PC-9 (cell line): ENCODE results near the gene PDCD6IP. TPM values are rescaled to one million over a fixed set of nuclear protein-coding genes. Genes with fewer than 3 reads are reported as not detected.

Source experiments
- BruUV-seq: library from RNA; stranded (reverse); fragments of 400-500 nt; replicated peaks from 2 replicates; lab custom pipeline; 2021; lab: Mats Ljungman, UMichigan
- CTCF ChIA-PET: fragments of 300-600 bp; sonication (Branson Sonifier 250); formaldehyde crosslinking; loops from one replicate; lab custom pipeline; 2022; ENCODE audit warnings: antibody characterized with exemption; lab: Charles Lee
- POLR2A ChIA-PET: fragments of 300-600 bp; sonication (Branson Sonifier 250); formaldehyde crosslinking; loops from one replicate; lab custom pipeline; 2022; ENCODE audit warnings: antibody characterized with exemption; ENCODE audit not compliant: unreplicated experiment; lab: Charles Lee
- DNase-seq, 2 experiments: peaks; one replicate each; pipeline versions ENCODE4 v3.0.0 to v3.0.0-alpha.2; 2015 to 2022; ENCODE audit warnings: mixed read lengths in 1 of 2
- H2AFZ ChIP-seq: fragments of 200-600 bp; sonication (generic); 2 replicates; pipeline ENCODE4 v1.8.1; 2017; ENCODE audit warnings: antibody characterized with exemption
- H3F3A ChIP-seq: fragments of 200-600 bp; sonication (generic); 2 replicates; pipeline ENCODE4 v1.8.1; 2017; ENCODE audit warnings: antibody characterized with exemption, mild to moderate bottlenecking, low read depth; ENCODE audit not compliant: insufficient read depth
- H3K27ac ChIP-seq: fragments of 200-600 bp; sonication (generic); 2 replicates; pipeline ENCODE4 v1.6.1; 2016; ENCODE audit warnings: mixed run types
- H3K27me3 ChIP-seq: fragments of 200-600 bp; sonication (generic); 2 replicates; pipeline ENCODE4 v1.6.1; 2016; ENCODE audit warnings: low read depth, mixed run types; ENCODE audit not compliant: insufficient read depth
- H3K36me3 ChIP-seq: fragments of 200-600 bp; sonication (generic); 2 replicates; pipeline ENCODE4 v1.6.1; 2016; ENCODE audit warnings: low read depth, mixed run types
- H3K4me1 ChIP-seq: fragments of 200-600 bp; sonication (generic); replicated peaks from 2 replicates; pipeline ENCODE4 v1.6.1; 2016; ENCODE audit warnings: mixed run types; ENCODE audit not compliant: insufficient read depth
- H3K4me2 ChIP-seq: fragments of 200-600 bp; sonication (generic); 2 replicates; pipeline ENCODE4 v1.6.1; 2017; ENCODE audit warnings: mixed run types
- H3K4me3 ChIP-seq: fragments of 200-600 bp; sonication (generic); 2 replicates; pipeline ENCODE4 v1.6.1; 2016; ENCODE audit warnings: mixed run types
- H3K79me2 ChIP-seq: fragments of 200-600 bp; sonication (generic); 2 replicates; pipeline ENCODE4 v1.6.1; 2017; ENCODE audit warnings: low read depth, mixed run types
- H3K9me2 ChIP-seq: fragments of 200-600 bp; sonication (generic); 2 replicates; pipeline ENCODE4 v1.8.1; 2017; ENCODE audit warnings: mild to moderate bottlenecking; ENCODE audit not compliant: insufficient read depth
- H3K9me3 ChIP-seq: fragments of 200-600 bp; sonication (generic); 2 replicates; pipeline ENCODE4 v1.8.1; 2016; ENCODE audit warnings: low read depth; ENCODE audit not compliant: insufficient read depth
- H4K20me1 ChIP-seq: fragments of 200-600 bp; sonication (generic); 2 replicates; pipeline ENCODE4 v1.8.1; 2017; ENCODE audit not compliant: insufficient read depth
- CTCF ChIP-seq: fragments of 200-600 bp; sonication (generic); conservative IDR thresholded peaks from 2 replicates; pipeline ENCODE4 v1.6.1; 2017; ENCODE audit warnings: mixed run types, antibody characterized with exemption, mild to moderate bottlenecking, moderate library complexity
- EZH2 ChIP-seq: fragments of 200-600 bp; sonication (generic); IDR thresholded peaks from 2 replicates; pipeline ENCODE4 v1.8.0; 2017; ENCODE audit warnings: antibody characterized with exemption, low read depth
- intact Hi-C: fragments of 100-400 bp; cut with micrococcal nuclease; formaldehyde crosslinking; loops from one replicate; pipeline ENCODE4 v1.10.0; 2022; ENCODE audit not compliant: unreplicated experiment
- total RNA-seq: library from RNA; stranded (reverse); gene quantifications from 2 replicates; pipeline ENCODE4 v1.2.3, GENCODE V29; 2021

The PDCD6IP gene
- total RNA-seq, 1 experiment from 2014 or later, result 209 TPM

GRCh38 chr3:33904730-33905129 lies 106.3 kb downstream of the PDCD6IP start:
- no peak for DNase-seq
- no peaks in the 10 kb centered on the region for H3K79me2 ChIP-seq
- H3K36me3 ChIP-seq, result no peaks in the 10 kb centered on the region
- H3F3A ChIP-seq, result no peaks in the 10 kb centered on the region
- TF ChIP-seq EZH2 (no peak), CTCF (no peak)
- no peaks in the 10 kb centered on the region for H4K20me1 ChIP-seq
- no TSS peak for BruUV-seq
- H3K27ac ChIP-seq, result no peak overlapping the region
- H2AFZ ChIP-seq, result no peak overlapping the region
- H3K4me1 ChIP-seq, result no peaks in the 10 kb centered on the region
- no peaks in the 10 kb centered on the region for H3K9me2 ChIP-seq
- H3K4me2 ChIP-seq, result no peak overlapping the region
- no peak overlapping the region for H3K4me3 ChIP-seq
- CTCF ChIA-PET, result no interaction called here
- no peaks in the 10 kb centered on the region for H3K27me3 ChIP-seq
- no peaks in the 10 kb centered on the region for H3K9me3 ChIP-seq
- intact Hi-C loops, result no loop called here
- POLR2A ChIA-PET, result no interaction called here

- CTCF ChIA-PET, result no interaction called here
- H3K4me2 ChIP-seq, result no peak overlapping the region
- H3K4me3 ChIP-seq, result no peak overlapping the region
- H3F3A ChIP-seq, result no peaks in the 10 kb centered on the region
- no peaks in the 10 kb centered on the region for H3K9me3 ChIP-seq
- H4K20me1 ChIP-seq, result no peaks in the 10 kb centered on the region
- no peaks in the 10 kb centered on the region for H3K9me2 ChIP-seq
- H3K27me3 ChIP-seq, result no peaks in the 10 kb centered on the region
- no peaks in the 10 kb centered on the region for H3K4me1 ChIP-seq
- TF ChIP-seq EZH2, result no peak
- TF ChIP-seq CTCF, result no peak
- DNase-seq, result no peak
- no TSS peak for BruUV-seq
- H3K36me3 ChIP-seq, result no peaks in the 10 kb centered on the region
- POLR2A ChIA-PET, result no interaction called here
- H2AFZ ChIP-seq, result no peak overlapping the region
- no peak overlapping the region for H3K27ac ChIP-seq
- intact Hi-C loops, result no loop called here
- H3K79me2 ChIP-seq, result no peaks in the 10 kb centered on the region
Measured at GRCh38 chr3:33908250-33908851, 109.9 kb downstream of the PDCD6IP start.

- H3K9me3 ChIP-seq, result no peaks in the 10 kb centered on the region
- no peak overlapping the region for H3K4me2 ChIP-seq
- TF ChIP-seq CTCF, result no peak
- TF ChIP-seq EZH2, result no peak
- no peaks in the 10 kb centered on the region for H3K79me2 ChIP-seq
- intact Hi-C loops, result no loop called here
- H3K27ac ChIP-seq, result no peak overlapping the region
- no peak overlapping the region for H3K4me3 ChIP-seq
- H2AFZ ChIP-seq, result no peak overlapping the region
- H3K4me1 ChIP-seq, result no peaks in the 10 kb centered on the region
- CTCF ChIA-PET, result no interaction called here
- BruUV-seq, result no TSS peak
- no peaks in the 10 kb centered on the region for H3K9me2 ChIP-seq
- no peaks in the 10 kb centered on the region for H3K36me3 ChIP-seq
- H3K27me3 ChIP-seq, result no peaks in the 10 kb centered on the region
- H4K20me1 ChIP-seq, result no peaks in the 10 kb centered on the region
- no peak for DNase-seq
- H3F3A ChIP-seq, result no peaks in the 10 kb centered on the region
- POLR2A ChIA-PET, result no interaction called here
Measured at GRCh38 chr3:33909547-33909946, 111.1 kb downstream of the PDCD6IP start.
